NCI-H1694 (cell line): ENCODE results near the gene MOXD1.
"Not testable (repeated sequence)": the region's sequence is repeated elsewhere in the genome, so short reads cannot be mapped to it uniquely, and the experiment has no call there.

Source experiments
- DNase-seq: peaks from one replicate; lab custom pipeline; 2025; lab: John Stamatoyannopoulos, UW

The MOXD1 gene

DNA sequence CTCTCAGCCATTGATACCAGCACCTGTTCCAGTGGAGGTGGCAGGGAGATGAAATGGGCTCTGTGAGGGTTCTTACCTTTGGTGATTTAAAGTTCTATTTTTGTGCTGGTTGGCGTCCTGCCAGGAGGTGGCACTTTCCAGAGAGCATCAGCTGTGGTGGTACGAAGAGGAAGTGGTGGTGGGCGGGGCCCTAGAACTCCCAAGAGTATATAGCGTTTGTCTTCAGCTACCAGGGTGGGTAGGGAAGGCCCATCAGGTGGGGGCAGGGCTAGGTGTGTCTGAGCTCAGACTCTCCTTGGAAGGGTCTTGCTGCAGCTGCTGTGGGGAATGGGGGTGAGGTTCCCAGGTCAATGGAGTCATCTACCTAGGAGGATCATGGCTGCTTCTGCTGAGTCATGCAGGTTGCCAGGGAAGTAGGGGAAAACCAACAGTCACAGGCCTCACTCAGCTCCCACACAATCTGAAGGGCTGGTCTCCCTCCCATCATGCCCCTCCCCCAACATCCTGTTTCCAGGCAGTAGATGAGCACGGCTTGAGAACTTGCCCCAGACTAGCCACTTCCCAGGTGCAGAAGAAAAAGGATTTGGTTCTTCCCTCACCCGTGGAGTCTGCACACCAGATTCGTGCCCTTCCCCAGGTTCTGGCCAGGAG is 46.6 kb downstream of the MOXD1 start:
- DNase-seq: no peak

GRCh38 chr6:132351986-132352385 is 49.3 kb downstream of the MOXD1 start:
- not testable (repeated sequence) for DNase-seq

GRCh38 chr6:132348231-132348630 is 53.0 kb downstream of the MOXD1 start:
- DNase-seq: no peak

DNA sequence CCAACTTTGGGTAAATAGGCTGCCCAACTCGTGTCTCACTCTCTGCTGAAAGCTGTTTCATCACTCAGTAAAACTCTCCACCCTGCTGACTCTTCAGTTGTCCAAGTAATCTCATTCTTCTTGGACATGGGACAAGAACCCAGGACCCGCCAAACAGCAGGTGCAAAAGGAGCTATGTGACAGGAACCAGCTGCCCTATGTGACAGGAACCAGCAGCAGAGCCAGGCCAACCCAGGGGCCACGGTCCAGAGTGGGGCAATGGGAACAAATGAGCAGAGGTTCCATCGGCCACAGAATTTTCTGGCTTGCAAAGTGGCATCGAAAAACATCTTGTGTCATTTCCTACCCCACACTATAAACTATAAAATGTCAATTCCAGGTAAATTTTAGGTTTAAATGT is 56.5 kb downstream of the MOXD1 start:
- DNase-seq: no peak

DNA sequence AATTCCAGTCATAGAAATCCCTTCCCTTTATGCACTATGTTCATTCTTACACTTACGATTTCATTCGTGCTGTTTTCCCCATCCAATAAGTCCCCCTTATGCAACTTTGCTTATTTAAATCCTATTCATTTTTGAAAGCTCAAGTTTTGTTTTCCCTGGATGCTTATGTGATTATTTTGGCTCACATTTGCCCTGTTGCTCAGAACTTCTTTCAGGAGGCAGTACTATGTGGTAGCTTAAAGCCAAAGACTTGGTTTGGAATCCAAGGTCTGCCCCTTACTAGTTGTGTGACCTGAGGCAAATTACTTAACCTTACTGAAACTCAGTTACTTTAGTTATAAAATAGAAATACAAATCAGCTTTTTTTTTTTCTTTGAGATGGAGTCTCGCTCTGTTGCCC is 59.6 kb downstream of the MOXD1 start:
- DNase-seq: no peak

GRCh38 chr6:132334521-132334885 is 66.8 kb downstream of the MOXD1 start:
- DNase-seq: no peak

GRCh38 chr6:132333639-132334520 is 67.4 kb downstream of the MOXD1 start:
- no peak for DNase-seq

DNA sequence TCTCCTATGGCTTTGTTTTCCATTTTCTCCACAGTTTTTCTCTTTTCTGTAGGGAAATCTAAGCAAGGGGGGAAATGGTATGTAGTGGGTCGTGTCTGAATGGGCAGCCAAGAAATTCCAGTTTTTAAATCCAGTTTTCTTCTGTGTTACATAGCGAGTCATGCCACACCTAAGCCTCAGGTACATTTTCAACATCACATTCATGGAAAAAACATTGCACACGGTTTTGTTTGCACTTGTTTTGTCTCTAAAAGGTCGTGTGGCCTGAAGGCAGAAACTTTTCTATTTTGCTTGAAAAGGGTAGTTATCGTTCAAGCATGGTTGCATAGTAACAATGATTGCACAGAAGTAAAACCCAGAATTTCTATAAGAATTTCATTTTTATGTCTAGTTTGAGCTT is 70.5 kb downstream of the MOXD1 start:
- no peak for DNase-seq

DNA sequence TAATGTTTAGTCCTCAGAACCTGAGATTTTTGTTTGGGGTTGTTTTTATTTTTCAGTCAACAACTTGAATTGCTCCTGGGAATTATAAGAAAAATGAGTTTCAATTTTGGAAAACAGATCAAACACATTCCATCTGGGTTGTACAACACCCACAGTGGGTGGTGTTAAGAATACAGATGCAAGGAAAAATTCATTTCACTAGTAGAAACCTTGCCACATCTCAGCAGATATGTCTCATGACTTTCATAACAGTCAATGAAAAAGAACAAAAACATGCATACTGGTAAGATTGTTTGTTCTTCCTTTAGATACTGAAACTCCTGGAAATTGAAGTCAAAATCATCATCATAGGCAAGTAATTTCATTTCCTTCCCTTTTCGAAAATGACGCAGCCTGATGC is 78.9 kb downstream of the MOXD1 start:
- no peak for DNase-seq

DNA sequence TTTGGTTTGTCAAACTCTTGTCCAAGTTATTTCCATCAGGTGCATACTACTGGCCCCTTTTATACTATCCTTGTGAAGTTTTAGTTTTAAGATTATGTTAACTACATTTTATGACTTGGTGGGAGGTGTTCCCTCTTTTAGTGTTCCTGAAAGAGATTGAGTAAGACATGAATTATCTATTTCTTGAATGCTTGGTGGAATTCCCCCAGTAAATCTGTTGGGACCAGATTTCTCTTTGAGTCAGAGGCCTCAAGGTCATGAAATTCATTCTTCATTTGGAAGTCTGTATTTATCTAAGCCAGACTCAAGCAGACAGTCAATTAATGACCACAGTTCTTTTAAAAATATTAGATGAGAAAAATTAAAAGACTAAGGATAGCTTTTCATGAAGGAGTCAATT is 81.3 kb downstream of the MOXD1 start:
- no peak for DNase-seq

GRCh38 chr6:132316970-132317369 is 84.3 kb downstream of the MOXD1 start:
- DNase-seq: no peak

- no peak for DNase-seq
Observed at GRCh38 chr6:132314432-132314831, 86.8 kb downstream of the MOXD1 start.

DNA sequence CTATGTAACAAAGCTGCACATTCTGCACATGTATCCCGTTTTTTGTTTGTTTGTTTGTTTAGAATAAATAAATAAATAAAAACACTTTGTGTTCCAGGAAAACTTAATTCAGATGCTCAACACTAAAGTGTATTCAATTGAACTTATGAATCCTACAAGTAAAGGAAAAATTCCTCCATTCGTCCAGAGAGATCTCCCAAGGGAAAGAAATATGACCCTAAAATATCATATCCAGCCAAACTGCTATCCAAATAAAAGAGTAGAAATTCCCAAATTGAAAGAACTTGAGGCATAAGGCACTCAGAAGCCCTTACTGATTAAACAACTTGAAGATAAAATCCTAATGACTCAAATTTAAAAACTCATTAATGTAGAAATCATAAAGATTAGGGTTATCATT is 90.4 kb downstream of the MOXD1 start:
- no peak for DNase-seq

- not testable (repeated sequence) for DNase-seq
Observed at GRCh38 chr6:132310151-132310550, 91.1 kb downstream of the MOXD1 start.

DNA sequence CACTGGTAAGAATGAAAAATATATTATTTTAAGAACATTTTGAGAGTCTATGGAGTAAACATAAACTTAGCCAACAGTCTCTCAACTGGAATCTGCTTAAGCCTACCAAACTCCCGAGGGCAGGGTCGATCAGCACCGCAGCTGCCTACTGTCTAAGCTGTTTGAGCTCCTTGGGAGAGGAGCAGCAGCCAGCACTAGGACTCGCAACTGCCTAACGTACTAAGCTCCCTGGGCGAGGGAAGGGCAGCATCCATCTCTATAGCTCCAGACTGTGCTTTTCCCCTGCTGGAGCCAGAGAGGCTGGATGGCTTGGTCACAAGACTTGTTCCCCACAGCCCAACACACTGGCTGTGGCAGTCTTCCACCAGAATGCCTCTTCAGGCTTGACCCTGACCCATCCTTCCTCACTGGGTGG is 96.4 kb downstream of the MOXD1 start:
- DNase-seq: no peak

- no peak for DNase-seq
Observed at GRCh38 chr6:132300323-132300949, 100.8 kb downstream of the MOXD1 start.

DNA sequence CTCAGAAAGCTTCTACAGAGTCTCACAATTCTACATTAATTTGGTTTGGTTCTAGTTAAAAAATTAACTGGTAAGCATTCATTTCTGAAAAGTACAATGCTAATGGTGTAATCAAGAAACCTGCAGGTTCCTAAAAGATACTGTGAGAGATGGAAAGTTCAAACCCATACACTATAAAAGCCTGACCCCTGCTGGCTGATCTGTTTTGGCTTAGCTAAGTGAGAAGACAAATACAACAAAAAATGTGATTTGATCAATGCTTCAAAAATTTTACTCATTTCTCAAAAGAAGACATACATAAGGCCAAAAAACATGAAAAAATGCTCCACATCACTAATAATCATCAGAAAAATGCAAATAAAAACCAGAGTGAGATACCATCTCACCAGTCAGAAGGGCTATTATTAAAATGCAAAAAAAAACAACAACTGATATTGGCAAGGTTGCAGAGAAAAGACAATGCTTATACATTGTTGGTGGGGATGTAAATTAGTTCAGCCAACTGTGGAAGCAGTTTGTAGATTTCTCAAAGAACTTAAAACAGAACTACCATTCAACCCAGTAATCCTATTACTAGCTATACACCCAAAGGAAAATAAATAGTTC is 102.8 kb downstream of the MOXD1 start:
- peak; percentile 8 for DNase-seq

GRCh38 chr6:132289756-132290155 is 111.5 kb downstream of the MOXD1 start:
- DNase-seq: no peak

GRCh38 chr6:132287101-132287500 is 114.2 kb downstream of the MOXD1 start:
- DNase-seq: no peak

GRCh38 chr6:132286298-132287019 is 114.8 kb downstream of the MOXD1 start:
- DNase-seq: no peak

GRCh38 chr6:132285004-132285780 is 116.1 kb downstream of the MOXD1 start:
- DNase-seq: no peak
